Activated CD4-positive, CD25-positive, alpha-beta regulatory T cell treated with anti-CD3 and anti-CD28 coated beads, Interleukin-2, amount 50 U/mL, for 16 hours (primary cell): ENCODE results near the gene ECHDC1.
A peak's percentile ranks its signal among the peaks of the same experiment; 100 is the strongest.
"Not testable (repeated sequence)": the region's sequence is repeated elsewhere in the genome, so short reads cannot be mapped to it uniquely, and the experiment has no call there.

Experiments
- DNase-seq: peaks from one replicate; pipeline ENCODE4 v3.0.0-alpha.2; 2020; ENCODE audit warnings: low read depth, low spot score

ECHDC1 gene

GRCh38 chr6:127342296-127342945 is 988 bp downstream of the ECHDC1 start:
- no peak for DNase-seq

GRCh38 chr6:127341471-127342202 is 1.8 kb downstream of the ECHDC1 start:
- no peak for DNase-seq

- no peak for DNase-seq
These were observed 3.2 kb downstream of the ECHDC1 start for GRCh38 chr6:127340171-127340570.

- DNase-seq, result no peak
These were observed 4.5 kb downstream of the ECHDC1 start for GRCh38 chr6:127338936-127339335.

- no peak for DNase-seq
These were observed 10.9 kb downstream of the ECHDC1 start for GRCh38 chr6:127332383-127332961.

GRCh38 chr6:127331256-127331655 is 12.2 kb downstream of the ECHDC1 start:
- not testable (repeated sequence) for DNase-seq

GRCh38 chr6:127328043-127328609 is 15.3 kb downstream of the ECHDC1 start:
- no peak for DNase-seq

- no peak for DNase-seq
These were observed 23.7 kb downstream of the ECHDC1 start for GRCh38 chr6:127319686-127320085.

- no peak for DNase-seq
These were observed 25.9 kb downstream of the ECHDC1 start for GRCh38 chr6:127317388-127318128.

GRCh38 chr6:127305741-127306140 is 37.7 kb downstream of the ECHDC1 start:
- DNase-seq, result no peak

GRCh38 chr6:127303917-127304316 is 39.5 kb downstream of the ECHDC1 start:
- DNase-seq, result no peak

GRCh38 chr6:127302728-127303660 is 40.4 kb downstream of the ECHDC1 start:
- DNase-seq, result peak; percentile 6

GRCh38 chr6:127301199-127301700 is 42.2 kb downstream of the ECHDC1 start:
- DNase-seq, result no peak

- DNase-seq, result no peak
These were observed 43.0 kb downstream of the ECHDC1 start for GRCh38 chr6:127300411-127300810.

GRCh38 chr6:127299522-127300240 is 43.7 kb downstream of the ECHDC1 start:
- DNase-seq, result no peak

- DNase-seq, result no peak
These were observed 44.9 kb downstream of the ECHDC1 start for GRCh38 chr6:127298475-127298874.

- no peak for DNase-seq
These were observed 45.8 kb downstream of the ECHDC1 start for GRCh38 chr6:127297502-127298070.

GRCh38 chr6:127291495-127291894 is 51.9 kb downstream of the ECHDC1 start:
- no peak for DNase-seq
